OCI-LY1 (cell line): ENCODE measurements around the gene QPCT.

ENCODE experiments used
- CTCF ChIP-seq: fragments of 200-600 bp; sonication (generic), shearing (Covaris generic); IDR thresholded peaks from 2 replicates; pipeline ENCODE4 v1.5.1; 2017; ENCODE audit warnings: mild to moderate bottlenecking, antibody characterized with exemption, low read length, moderate library complexity, mixed read lengths
- EZH2 ChIP-seq: fragments of 200-600 bp; sonication (generic), shearing (Covaris generic); IDR thresholded peaks from 2 replicates; pipeline ENCODE4 v1.8.0; 2017; ENCODE audit warnings: borderline replicate concordance, mixed run types, mild to moderate bottlenecking, antibody characterized with exemption, low read length, moderate library complexity, mixed read lengths

DNA sequence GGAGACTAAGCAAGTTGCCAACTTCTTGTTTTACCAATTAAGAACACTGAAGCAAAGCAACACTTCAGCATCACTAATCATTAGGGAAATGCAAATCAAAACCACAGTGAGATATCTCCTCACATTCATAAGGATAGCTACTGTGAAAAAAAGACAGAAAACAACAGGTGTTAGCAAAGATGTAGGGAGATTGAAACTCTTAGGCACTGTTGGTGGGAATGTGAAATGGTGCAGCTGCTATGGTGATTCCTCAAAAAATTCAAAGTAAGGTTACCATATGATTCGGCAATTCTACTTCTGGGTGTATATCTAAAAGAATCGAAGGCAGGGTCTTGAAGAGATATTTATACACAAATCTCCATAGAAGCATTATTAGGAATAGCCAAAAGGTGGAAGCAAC, 11.2 kb upstream of the QPCT start:
- TF ChIP-seq CTCF (no peak), EZH2 (no peak)
